Measurements from ENCODE around the gene SERPINH1. TPM values are rescaled to one million over a fixed set of nuclear protein-coding genes. Genes with fewer than 3 reads are reported as not detected.

Gene SERPINH1
- total RNA-seq, result 1,290 TPM

DNA sequence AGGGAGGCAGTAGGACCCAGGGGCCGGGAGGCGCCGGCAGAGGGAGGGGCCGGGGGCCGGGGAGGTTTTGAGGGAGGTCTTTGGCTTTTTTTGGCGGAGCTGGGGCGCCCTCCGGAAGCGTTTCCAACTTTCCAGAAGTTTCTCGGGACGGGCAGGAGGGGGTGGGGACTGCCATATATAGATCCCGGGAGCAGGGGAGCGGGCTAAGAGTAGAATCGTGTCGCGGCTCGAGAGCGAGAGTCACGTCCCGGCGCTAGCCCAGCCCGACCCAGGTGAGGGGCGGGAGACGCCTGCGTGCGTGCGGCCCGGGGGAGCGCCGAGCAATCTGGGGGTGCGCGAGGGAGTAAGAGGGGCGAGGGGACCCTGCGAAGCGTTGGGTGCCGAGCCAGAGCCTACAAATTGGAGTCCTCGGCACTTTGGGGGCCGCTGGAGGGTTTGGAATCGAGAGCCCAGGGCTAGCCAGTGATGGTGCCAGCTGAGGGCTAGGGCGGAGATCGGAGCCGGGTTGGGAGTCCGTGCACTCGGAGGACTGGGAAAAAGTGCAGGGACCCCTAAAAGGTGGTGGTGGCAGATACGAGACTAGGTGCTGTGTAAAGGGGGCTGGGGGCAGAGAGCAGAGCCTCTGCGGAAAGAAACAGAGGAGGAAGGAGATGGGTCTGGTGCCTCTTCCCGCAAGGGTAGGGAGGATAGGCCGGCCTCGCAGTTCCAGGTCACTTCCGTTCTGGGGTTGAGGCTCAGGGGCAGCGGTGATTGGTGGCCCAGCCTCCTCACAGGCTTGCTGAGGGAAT, at the start of gene SERPINH1:
Gene SERPINH1, plus strand, starts transcription at position 206 of the 788 bp plus-strand sequence. CDS start 4,097 bp downstream, outside the sequence.
- peaks cover 31 to 71% of the 10 kb centered on the region in 2 donors for H3K4me1 ChIP-seq
- peak within 1 kb of the TSS; percentile 99 to 100 for H3K27ac ChIP-seq
- intact Hi-C loops (cut with DNase I), result loop anchor here (1.0 kb wide), 1 partner anchor 8 kb away; no protein-coding TSS in a partner anchor
- H3K27me3 ChIP-seq, result no peaks in the 10 kb centered on the region
- peak within 1 kb of the TSS; percentile 80 to 93 for H3K4me3 ChIP-seq
- TF ChIP-seq, protein P1, sequence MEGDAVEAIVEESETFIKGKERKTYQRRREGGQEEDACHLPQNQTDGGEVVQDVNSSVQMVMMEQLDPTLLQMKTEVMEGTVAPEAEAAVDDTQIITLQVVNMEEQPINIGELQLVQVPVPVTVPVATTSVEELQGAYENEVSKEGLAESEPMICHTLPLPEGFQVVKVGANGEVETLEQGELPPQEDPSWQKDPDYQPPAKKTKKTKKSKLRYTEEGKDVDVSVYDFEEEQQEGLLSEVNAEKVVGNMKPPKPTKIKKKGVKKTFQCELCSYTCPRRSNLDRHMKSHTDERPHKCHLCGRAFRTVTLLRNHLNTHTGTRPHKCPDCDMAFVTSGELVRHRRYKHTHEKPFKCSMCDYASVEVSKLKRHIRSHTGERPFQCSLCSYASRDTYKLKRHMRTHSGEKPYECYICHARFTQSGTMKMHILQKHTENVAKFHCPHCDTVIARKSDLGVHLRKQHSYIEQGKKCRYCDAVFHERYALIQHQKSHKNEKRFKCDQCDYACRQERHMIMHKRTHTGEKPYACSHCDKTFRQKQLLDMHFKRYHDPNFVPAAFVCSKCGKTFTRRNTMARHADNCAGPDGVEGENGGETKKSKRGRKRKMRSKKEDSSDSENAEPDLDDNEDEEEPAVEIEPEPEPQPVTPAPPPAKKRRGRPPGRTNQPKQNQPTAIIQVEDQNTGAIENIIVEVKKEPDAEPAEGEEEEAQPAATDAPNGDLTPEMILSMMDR (IDR thresholded peaks at IDR 0.05), result no peak
- no peaks in the 10 kb centered on the region for H3K9me3 ChIP-seq
- peak; percentile 66 to 94 for DNase-seq (ENCODE audit: low spot score in 2 of 2)
- peaks cover 15 to 22% of the 10 kb centered on the region in 2 donors for H3K36me3 ChIP-seq

DNA sequence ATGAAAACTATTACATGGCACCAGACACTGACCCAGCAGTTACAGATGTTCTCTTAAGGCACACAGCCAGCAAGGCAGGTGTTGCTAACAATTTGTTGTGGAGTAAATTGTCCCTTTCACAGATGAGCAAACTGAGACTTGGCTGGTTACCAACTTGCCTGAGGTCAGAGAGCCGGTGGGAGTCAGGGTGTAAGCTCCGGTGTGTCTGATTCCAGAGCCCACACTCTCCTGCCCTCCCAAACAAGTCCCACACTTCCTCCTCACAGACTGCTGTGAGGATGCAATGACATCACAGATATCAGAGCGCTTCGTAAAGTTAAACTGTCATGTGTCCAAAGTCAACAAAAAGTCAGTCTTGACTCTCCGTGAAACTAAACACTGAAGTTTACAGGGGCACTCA, 48.8 kb upstream of the SERPINH1 start:
- Histone ChIP-seq H3K36me3 (no peaks in the 10 kb centered on the region), H3K4me3 (no peak overlapping the region), H3K4me1 (peaks cover 3% of the 10 kb centered on the region in 2 donors), H3K9me3 (no peaks in the 10 kb centered on the region), H3K27ac (no peak overlapping the region), H3K27me3 (no peaks in the 10 kb centered on the region)
- DNase-seq (ENCODE audit: low spot score in 2 of 2), result no peak
- TF ChIP-seq, protein P1 (IDR thresholded peaks at IDR 0.05), result no peak
- intact Hi-C loops (cut with DNase I), result no loop called here

DNA sequence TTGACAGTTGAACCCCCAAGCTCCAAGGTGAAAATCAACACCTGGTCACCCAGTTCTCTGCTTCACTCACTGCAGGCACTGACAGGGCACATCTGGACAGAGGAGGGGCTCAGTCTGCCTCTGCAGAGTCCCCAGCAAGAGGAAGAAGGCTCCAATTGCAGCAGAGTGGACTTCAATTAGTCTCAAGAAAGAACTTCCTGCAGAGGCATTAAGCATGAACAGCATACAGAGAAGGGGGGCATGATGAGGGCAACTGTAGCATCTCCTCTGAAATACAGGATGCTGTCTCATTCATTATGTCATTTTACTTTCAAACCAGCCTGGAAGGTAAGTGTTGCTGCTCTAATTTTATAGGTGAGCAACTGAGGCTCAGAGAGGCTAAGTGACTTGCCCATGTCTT, 47.5 kb upstream of the SERPINH1 start:
- no peaks in the 10 kb centered on the region for H3K27me3 ChIP-seq
- intact Hi-C loops (cut with DNase I), result no loop called here
- TF ChIP-seq, protein P1 (IDR thresholded peaks at IDR 0.05), result no peak
- no peaks in the 10 kb centered on the region for H3K9me3 ChIP-seq
- peaks cover 3% of the 10 kb centered on the region in 2 donors for H3K4me1 ChIP-seq
- no peak for DNase-seq (ENCODE audit: low spot score in 2 of 2)
- no peak overlapping the region for H3K4me3 ChIP-seq
- no peaks in the 10 kb centered on the region for H3K36me3 ChIP-seq
- no peak overlapping the region for H3K27ac ChIP-seq

DNA sequence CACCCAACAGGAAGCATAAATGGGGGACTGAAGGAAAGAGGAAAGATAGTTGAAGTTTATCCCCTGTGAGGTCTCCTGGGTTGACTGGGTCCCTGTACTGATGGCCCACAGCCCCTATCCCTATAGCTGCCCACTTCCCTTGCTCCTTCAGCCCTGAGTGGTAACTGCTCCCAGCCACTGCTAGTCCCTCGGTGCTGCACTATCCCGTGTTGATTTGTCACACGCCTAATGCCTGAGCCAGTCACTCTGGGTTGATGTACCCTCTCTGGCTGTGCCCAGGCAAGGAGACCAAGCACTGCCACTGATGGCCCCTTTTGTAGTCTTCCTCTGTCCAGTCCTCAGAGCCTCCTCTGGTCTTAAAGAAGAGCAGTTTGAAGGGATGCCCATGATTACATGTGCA, 45.9 kb upstream of the SERPINH1 start:
- Histone ChIP-seq H3K4me1 (peaks cover 8 to 15% of the 10 kb centered on the region in 2 donors), H3K9me3 (no peaks in the 10 kb centered on the region), H3K36me3 (no peaks in the 10 kb centered on the region), H3K27me3 (no peaks in the 10 kb centered on the region), H3K27ac (no peak overlapping the region), H3K4me3 (no peak overlapping the region)
- TF ChIP-seq, protein P1 (IDR thresholded peaks at IDR 0.05), result no peak
- intact Hi-C loops (cut with DNase I), result no loop called here
- no peak for DNase-seq (ENCODE audit: low spot score in 2 of 2)

DNA sequence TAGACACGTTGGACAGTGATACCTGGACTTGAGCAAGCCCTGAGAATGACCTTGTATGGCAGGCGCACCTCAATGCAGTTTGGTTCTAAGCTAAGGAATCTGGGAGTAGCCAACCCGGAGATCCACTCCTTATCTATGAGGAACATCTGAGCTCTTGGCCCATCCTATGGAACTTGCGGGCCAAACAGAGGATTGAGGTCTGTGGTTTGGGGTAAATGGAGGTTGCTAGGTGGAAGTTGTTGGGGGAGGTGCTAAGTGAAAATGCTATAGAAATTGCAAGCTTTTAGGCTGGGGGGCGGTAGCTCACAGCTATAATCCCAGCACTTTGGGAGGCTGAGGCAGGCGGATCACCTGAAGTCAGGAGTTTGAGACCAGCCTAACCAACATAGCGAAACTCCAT, 45.2 kb upstream of the SERPINH1 start:
- TF ChIP-seq, protein P1 (IDR thresholded peaks at IDR 0.05), result no peak
- no peaks in the 10 kb centered on the region for H3K27me3 ChIP-seq

More for the DNA sequence above, 45.2 kb upstream of the SERPINH1 start:
- Histone ChIP-seq H3K4me3 (no peak overlapping the region), H3K27ac (no peak overlapping the region), H3K36me3 (no peaks in the 10 kb centered on the region), H3K4me1 (peaks cover 8 to 16% of the 10 kb centered on the region in 2 donors), H3K9me3 (no peaks in the 10 kb centered on the region)
- intact Hi-C loops (cut with DNase I), result no loop called here
- no peak for DNase-seq (ENCODE audit: low spot score in 2 of 2)
